Vagina (tissue), 2 donors: Measurements from ENCODE around the gene ENTPD3. TPM values are rescaled to one million over a fixed set of nuclear protein-coding genes. Genes with fewer than 3 reads are reported as not detected.
A peak's percentile ranks its signal among the peaks of the same experiment; 100 is the strongest.

Experiments used
- DNase-seq, 2 donors: peaks; one replicate each; pipeline ENCODE4 v3.0.0-alpha.2; 2017; ENCODE audit errors: extremely low spot score in 2 of 2
- H3K27ac ChIP-seq: fragments of 200-600 bp; sonication (generic); one replicate; pipeline ENCODE4 v1.5.1; 2019
- H3K27me3 ChIP-seq: fragments of 200-600 bp; sonication (generic); one replicate; pipeline ENCODE4 v1.5.1; 2019
- H3K36me3 ChIP-seq, 2 donors: fragments of 200-600 bp; sonication (generic); one replicate each; pipeline ENCODE4 v1.5.1; 2017 to 2019
- H3K4me1 ChIP-seq: fragments of 200-600 bp; sonication (generic); one replicate; pipeline ENCODE4 v1.5.1; 2019
- H3K4me3 ChIP-seq, 2 donors: fragments of 200-600 bp; sonication (generic); 1 replicate in 1 of 2; 2 replicates in 1 of 2; pipeline ENCODE4 v1.5.1; 2016 to 2019
- H3K9me3 ChIP-seq: fragments of 200-600 bp; sonication (generic); one replicate; pipeline ENCODE4 v1.5.1; 2019
- POLR2A ChIP-seq, 2 donors: fragments of 450-650 bp; IDR thresholded peaks; one replicate each; pipeline ENCODE4 v1.6.1; 2017; ENCODE audit warnings: antibody characterized with exemption in 2 of 2, mild to moderate bottlenecking in 2 of 2, moderate library complexity in 2 of 2
- POLR2AphosphoS5 ChIP-seq, 2 donors: sonication (generic); formaldehyde crosslinking; IDR thresholded peaks; one replicate each; pipeline ENCODE4 v1.9.0; 2017; ENCODE audit warnings: antibody characterized with exemption in 2 of 2, mild to moderate bottlenecking in 2 of 2, low read depth in 1 of 2; ENCODE audit not compliant: insufficient read depth in 1 of 2
- intact Hi-C: fragments of 100-400 bp; cut with DNase I; formaldehyde crosslinking; loops from one replicate; pipeline ENCODE4 v1.15.1; 2023
- total RNA-seq: library from RNA; depleted of rRNA; stranded (reverse); fragments of >200 nt; gene quantifications from one replicate; pipeline ENCODE4 v1.2.3, GENCODE V29; 2016
- TF ChIP-seq, protein P1 (sequence below), 3 experiments: fragments of 450-650 bp in 2 of 3; fragments of 200-600 bp in 1 of 3; sonication (generic) in 1 of 3; IDR thresholded peaks; one replicate each; pipeline ENCODE4 v1.5.1; 2017 to 2019; ENCODE audit warnings: antibody characterized with exemption in 3 of 3, mild to moderate bottlenecking in 2 of 3, moderate library complexity in 2 of 3

ENTPD3 gene
- total RNA-seq, 1 donor from 2014 or later: 3.9 TPM

- DNase-seq: no peak
- TF ChIP-seq POLR2A (IDR thresholded peaks at IDR 0.05) (no peak), POLR2AphosphoS5 (IDR thresholded peaks at IDR 0.05; ENCODE audit: insufficient read depth in 1 of 2, low read depth in 1 of 2) (no peak)
- TF ChIP-seq, protein P1, sequence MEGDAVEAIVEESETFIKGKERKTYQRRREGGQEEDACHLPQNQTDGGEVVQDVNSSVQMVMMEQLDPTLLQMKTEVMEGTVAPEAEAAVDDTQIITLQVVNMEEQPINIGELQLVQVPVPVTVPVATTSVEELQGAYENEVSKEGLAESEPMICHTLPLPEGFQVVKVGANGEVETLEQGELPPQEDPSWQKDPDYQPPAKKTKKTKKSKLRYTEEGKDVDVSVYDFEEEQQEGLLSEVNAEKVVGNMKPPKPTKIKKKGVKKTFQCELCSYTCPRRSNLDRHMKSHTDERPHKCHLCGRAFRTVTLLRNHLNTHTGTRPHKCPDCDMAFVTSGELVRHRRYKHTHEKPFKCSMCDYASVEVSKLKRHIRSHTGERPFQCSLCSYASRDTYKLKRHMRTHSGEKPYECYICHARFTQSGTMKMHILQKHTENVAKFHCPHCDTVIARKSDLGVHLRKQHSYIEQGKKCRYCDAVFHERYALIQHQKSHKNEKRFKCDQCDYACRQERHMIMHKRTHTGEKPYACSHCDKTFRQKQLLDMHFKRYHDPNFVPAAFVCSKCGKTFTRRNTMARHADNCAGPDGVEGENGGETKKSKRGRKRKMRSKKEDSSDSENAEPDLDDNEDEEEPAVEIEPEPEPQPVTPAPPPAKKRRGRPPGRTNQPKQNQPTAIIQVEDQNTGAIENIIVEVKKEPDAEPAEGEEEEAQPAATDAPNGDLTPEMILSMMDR (IDR thresholded peaks at IDR 0.05): no peak
- intact Hi-C loops: no loop called here
These were observed 7.2 kb upstream of the ENTPD3 start for GRCh38 chr3:40379674-40380306.

DNA sequence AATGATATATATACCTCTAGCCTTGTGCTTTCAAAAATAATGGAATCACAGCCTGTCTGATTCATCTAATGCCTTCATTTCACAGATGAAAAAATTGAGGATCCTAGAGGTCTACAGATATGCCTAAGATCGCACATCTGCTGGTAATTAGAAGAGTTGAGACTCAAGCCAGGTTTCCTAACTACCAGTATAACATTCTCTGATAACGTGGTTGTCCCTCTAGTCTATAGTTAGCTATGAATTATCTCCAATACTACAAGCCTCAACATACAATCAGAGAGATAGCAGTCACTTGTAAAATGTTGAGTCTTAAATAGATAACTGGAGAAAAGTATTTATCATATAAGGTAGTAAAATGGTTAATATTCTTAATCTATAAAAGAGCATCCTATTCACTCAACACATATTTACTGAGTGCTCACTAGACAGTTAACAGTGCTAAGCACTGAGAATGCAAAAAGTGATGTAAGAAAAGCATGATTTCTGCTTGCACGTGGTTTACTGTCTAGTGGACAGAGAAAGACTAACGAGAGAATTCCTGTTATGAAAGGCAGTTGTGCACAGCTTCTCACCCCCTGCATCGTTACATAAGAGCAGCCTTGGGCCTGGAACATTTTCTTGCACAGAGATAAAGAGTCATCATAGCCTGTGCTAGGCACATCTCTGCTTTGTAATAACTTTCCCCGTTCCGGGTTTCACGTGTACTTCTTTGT is 4.9 kb upstream of the ENTPD3 start:
- no peaks in the 10 kb centered on the region for H3K27me3 ChIP-seq
- intact Hi-C loops: no loop called here
- H3K9me3 ChIP-seq: no peaks in the 10 kb centered on the region
- H3K27ac ChIP-seq: no peak overlapping the region
- no peak overlapping the region for H3K4me3 ChIP-seq
- no peaks in the 10 kb centered on the region for H3K36me3 ChIP-seq
- TF ChIP-seq POLR2AphosphoS5 (IDR thresholded peaks at IDR 0.05; ENCODE audit: insufficient read depth in 1 of 2, low read depth in 1 of 2) (no peak), POLR2A (IDR thresholded peaks at IDR 0.05) (no peak)
- TF ChIP-seq, protein P1 (IDR thresholded peaks at IDR 0.05): no peak
- peaks cover 5% of the 10 kb centered on the region for H3K4me1 ChIP-seq
- no peak for DNase-seq

More at GRCh38 chr3:40379674-40380306, 7.2 kb upstream of the ENTPD3 start:
- Histone ChIP-seq H3K27me3 (no peaks in the 10 kb centered on the region), H3K36me3 (no peaks in the 10 kb centered on the region), H3K9me3 (no peaks in the 10 kb centered on the region), H3K4me3 (no peak overlapping the region), H3K4me1 (no peaks in the 10 kb centered on the region), H3K27ac (no peak overlapping the region)

DNA sequence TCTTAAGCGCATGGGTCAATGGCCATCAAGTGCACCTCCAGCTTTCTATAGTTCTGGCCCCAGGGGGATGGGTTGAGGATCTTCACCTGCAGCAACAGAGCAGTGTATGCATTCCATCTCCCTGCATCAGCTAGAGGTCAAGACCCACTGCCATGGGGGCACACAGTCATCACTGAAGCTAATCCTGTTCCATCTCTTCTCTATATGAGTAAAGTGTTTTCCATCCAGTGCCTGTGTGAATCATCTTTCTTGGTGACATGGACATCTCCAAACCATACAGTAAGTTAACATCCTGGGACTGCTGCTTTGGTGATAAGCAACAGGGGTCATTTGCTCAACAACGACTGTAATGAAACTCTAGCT is 4.4 kb upstream of the ENTPD3 start:
- DNase-seq: no peak
- no peak overlapping the region for H3K27ac ChIP-seq
- H3K27me3 ChIP-seq: no peaks in the 10 kb centered on the region
- H3K9me3 ChIP-seq: no peaks in the 10 kb centered on the region
- no peaks in the 10 kb centered on the region for H3K36me3 ChIP-seq
- no peak overlapping the region for H3K4me3 ChIP-seq
- intact Hi-C loops: no loop called here
- TF ChIP-seq POLR2AphosphoS5 (IDR thresholded peaks at IDR 0.05; ENCODE audit: insufficient read depth in 1 of 2, low read depth in 1 of 2) (no peak), POLR2A (IDR thresholded peaks at IDR 0.05) (no peak)
- H3K4me1 ChIP-seq: peaks cover 10% of the 10 kb centered on the region

GRCh38 chr3:40386213-40386612 is 771 bp upstream of the ENTPD3 start:
- no peaks in the 10 kb centered on the region for H3K9me3 ChIP-seq
- H3K4me3 ChIP-seq: no peak overlapping the region
- no peaks in the 10 kb centered on the region for H3K27me3 ChIP-seq
- H3K36me3 ChIP-seq: no peaks in the 10 kb centered on the region
- H3K27ac ChIP-seq: no peak overlapping the region
- DNase-seq: no peak
- peaks cover 10% of the 10 kb centered on the region for H3K4me1 ChIP-seq
- TF ChIP-seq POLR2A (IDR thresholded peaks at IDR 0.05) (no peak), POLR2AphosphoS5 (IDR thresholded peaks at IDR 0.05; ENCODE audit: insufficient read depth in 1 of 2, low read depth in 1 of 2) (no peak)
- TF ChIP-seq, protein P1 (IDR thresholded peaks at IDR 0.05): no peak
- intact Hi-C loops: no loop called here

- no peaks in the 10 kb centered on the region for H3K36me3 ChIP-seq
- H3K4me3 ChIP-seq: peak overlapping the region in 1 of 2 donors; percentile 49
These were observed 891 bp downstream of the ENTPD3 start for GRCh38 chr3:40387895-40388254.

More at GRCh38 chr3:40387895-40388254, 891 bp downstream of the ENTPD3 start:
- no peaks in the 10 kb centered on the region for H3K27me3 ChIP-seq
- intact Hi-C loops: no loop called here
- peaks cover 10% of the 10 kb centered on the region for H3K4me1 ChIP-seq
- H3K27ac ChIP-seq: no peak overlapping the region
- DNase-seq: no peak
- no peaks in the 10 kb centered on the region for H3K9me3 ChIP-seq
- TF ChIP-seq, protein P1 (IDR thresholded peaks at IDR 0.05): no peak
- TF ChIP-seq POLR2AphosphoS5 (IDR thresholded peaks at IDR 0.05; ENCODE audit: insufficient read depth in 1 of 2, low read depth in 1 of 2): no peak
- TF ChIP-seq POLR2A (IDR thresholded peaks at IDR 0.05): no peak
